HG03460 (cell line): ENCODE measurements around the gene DNAAF1.
"Not testable (repeated sequence)": the region's sequence is repeated elsewhere in the genome, so short reads cannot be mapped to it uniquely, and the experiment has no call there.

ENCODE experiments used
- ATAC-seq: cut with Tn5 transposase; IDR thresholded peaks from one replicate; pipeline ENCODE4 v1.9.1; 2021; ENCODE audit not compliant: unreplicated experiment

The DNAAF1 gene

DNA sequence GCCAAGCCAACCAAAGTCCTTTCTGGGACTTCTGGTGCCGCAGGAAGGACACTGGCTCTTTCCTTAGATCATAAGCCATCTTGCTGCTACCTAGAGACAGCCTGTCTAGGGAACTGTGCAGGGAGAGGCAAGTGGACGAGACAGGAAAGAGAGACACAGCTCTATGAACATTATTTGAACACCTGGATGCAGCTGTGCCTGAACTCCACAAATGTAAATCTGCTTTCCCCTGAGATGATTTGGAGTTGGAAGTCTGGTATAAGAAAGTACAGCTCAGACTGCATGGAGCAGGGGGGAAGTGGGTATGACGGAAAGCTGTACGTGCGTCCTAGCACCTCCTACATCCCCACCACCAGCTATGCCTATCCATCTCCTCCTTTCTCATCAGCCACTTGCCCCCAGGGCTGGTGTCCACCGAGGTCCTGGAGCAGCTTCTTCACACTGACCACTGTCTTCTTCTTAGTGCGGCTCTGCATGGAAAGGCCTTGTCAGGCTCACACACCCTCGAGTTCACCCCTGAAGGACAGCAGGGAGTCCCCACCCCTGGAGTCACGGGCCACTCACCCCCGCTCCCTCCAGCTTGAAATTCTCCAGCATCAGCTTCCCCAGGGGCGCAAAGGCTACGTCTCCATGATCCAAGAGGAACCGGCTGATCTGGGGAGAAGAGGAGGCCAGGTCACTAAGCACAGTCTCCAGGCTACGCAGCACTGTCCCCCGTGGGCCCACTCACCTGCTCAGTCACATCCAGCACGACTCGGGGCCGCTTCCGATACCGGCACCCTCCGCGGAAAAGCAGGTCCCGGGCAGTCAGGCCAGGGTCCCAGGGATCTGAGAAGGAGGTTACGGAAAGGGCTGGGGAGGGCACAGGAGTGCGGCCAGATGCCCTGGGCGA lies 37.8 kb downstream of the DNAAF1 start:
- ATAC-seq, result no peak

DNA sequence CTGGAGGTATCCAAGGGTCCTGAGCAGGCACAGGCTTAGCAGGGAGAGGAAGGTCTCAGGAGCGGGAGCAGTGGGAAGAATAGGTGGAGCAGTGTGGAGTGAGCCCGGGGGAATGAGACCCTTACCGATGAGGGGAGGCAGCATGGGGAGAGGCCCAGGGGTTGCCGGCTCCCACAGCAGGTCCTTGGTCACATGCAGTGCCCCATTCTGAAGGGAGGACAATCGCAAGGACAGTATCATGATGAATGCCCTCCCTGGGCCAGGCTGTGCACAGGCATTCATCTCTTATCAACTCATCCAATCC lies 38.4 kb downstream of the DNAAF1 start:
- ATAC-seq, result no peak

DNA sequence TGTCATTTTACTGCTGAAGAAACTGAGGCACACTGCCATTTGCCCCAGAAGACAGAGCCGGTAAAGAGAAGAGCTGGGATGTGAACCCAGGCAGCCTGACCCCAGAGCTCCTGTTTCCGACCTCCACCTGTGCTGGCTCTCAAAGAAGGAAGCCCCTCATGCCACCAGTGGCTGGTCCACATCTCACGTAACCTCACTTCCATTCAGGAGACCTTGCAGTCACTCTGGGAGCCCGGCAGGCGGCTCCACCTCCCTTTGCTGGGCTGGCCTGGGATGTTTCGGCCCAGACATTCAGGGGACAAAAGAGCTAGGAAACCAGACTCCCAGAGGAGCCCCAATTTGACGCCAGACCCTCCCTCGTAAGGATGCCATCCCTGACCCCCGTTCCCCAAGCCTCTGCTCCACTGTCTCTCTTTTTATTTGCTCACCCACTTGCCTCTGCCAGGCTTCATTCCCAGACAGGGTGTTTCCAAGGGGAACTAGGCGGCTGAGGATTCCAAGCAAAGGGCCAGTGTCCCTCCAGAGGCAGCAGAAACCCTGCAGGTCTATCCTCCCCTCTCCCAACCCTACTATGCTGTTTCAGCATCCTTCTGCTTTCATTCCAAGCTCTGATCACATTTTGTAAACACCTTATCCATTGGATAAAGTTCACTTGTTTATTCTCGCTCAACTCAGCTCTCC lies 38.9 kb downstream of the DNAAF1 start:
- no peak for ATAC-seq

DNA sequence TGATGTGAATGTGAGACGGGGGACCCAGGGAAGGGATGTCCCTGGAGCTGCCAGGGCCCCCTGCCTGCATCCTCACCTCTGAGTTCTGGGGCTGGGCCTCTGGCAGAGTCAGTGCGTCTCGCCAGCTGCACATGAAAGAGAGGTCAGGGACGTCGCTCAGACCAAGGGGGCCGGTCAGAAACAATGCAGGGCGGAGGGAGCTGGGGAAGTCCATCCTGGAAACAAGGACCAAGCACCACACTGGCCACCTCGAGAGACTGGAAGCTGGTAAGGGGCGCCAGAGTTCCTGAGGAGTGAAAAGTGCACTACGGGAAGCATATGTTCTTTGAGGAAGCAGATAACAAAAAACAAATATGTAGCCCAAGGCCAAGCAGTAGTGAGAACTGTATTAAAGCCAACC lies 39.7 kb downstream of the DNAAF1 start:
- ATAC-seq, result no peak

DNA sequence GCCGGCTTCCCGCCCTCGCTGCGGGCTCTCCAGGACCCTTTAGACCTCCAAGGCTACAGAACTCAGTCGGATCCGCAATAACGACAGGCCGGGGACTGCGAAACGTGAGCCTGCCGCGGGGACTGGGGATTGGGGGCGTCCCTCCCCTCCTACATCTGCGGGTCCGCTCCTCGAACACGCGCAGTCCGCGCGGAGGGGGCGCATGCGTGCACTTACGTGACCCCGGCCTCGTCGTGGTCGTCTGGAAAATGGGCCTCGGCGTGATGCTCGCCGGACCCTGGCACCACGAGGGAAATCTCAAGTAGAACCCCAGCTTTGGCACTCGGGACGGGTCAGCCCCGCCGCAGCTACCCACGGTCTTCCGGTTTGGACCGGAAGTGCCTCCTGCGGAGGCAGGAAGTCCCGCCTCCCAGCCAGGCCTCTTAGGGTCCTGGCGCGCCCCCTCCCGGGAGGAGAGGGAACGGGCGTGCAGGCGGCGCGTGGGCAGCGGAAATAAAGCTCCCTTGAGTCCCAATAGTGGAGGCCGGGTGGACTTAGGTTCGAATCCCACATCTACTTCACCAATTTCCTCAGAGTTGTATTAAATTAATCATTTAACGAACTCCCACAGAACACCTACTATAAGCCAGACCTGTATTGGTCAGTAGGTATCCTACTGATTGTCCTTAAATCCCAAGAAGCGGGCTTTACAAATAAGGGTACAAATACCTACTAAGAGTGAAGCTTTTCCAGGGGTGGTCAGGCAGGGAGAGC lies 41.8 kb downstream of the DNAAF1 start, which contains the start of gene TAF1C:
TAF1C (minus strand) TSS at position 373 of the 753 bp plus-strand sequence. CDS start 2,069 bp downstream, outside the sequence.
- peak; percentile 95 for ATAC-seq

DNA sequence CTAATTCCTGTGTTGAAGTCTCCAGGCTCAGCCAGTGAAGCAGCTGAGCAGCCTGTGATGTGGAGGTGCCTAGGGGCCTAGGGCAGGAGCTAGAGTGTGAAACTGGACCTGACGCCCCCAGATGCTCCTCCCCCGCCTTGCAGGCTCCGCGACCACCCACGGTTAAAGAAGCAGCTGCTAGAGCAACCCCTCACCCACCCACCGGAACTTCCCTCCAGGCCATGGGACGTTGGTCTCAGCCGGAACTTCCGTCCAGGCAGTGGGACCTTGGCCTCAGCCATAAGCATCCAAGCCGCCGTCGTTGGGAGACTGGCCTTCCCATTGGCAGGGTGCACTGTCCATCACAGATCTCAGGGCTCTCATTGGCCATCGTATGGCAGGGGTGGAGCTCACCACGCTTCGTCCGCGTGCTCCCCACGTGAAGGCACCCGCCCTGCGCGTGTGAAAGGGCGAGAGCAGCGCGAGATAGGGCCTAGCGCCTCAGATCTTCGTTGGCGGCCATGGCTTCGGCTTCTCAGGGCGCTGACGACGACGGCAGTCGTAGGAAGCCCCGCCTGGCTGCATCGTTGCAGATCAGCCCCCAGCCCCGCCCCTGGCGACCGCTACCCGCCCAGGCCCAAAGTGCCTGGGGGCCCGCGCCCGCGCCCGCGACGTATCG lies 45.8 kb downstream of the DNAAF1 start, which contains the start of gene ADAD2:
ADAD2 (plus strand) TSS at position 427 of the 658 bp plus-strand sequence; CDS start at position 501, 74 bp downstream.
- no peak for ATAC-seq

DNA sequence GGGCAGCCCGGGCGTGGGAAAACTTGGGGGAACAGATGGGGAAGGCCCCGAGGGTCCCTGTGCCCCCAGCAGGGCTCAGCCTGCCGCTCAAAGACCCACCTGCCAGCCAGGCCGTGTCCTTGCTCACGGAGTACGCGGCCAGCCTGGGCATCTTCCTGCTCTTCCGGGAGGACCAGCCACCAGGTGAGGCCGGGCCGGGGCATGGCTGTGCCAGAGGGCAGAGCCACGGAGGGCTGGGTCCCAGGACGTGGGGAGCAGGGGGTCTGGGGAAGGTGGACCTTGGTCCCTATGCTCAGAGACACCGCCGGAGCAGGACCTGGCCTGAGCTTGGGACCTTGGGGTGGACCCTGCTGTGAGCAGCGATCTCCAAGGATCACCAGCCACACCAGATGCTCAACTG lies 46.4 kb downstream of the DNAAF1 start:
- ATAC-seq, result no peak

DNA sequence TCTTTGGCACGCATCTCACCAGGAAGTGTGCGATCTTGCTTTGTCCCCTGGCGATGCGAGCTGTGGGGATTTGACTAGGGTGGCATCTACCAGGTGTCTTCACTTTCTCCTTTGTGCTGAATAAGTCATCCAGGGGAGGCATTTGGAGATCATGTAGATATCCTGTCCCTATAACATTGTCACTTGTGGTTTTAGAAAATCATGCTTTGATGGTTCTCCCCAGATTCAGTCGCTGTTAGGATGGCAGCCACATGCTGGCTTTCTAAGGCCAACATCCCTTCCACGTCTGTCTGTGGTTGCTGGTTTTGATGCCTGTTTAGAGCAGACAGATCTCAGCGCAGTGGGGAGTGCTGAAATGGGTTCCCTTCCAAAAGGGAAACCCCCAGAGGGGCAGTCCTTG lies 48.4 kb downstream of the DNAAF1 start:
- ATAC-seq, result no peak

DNA sequence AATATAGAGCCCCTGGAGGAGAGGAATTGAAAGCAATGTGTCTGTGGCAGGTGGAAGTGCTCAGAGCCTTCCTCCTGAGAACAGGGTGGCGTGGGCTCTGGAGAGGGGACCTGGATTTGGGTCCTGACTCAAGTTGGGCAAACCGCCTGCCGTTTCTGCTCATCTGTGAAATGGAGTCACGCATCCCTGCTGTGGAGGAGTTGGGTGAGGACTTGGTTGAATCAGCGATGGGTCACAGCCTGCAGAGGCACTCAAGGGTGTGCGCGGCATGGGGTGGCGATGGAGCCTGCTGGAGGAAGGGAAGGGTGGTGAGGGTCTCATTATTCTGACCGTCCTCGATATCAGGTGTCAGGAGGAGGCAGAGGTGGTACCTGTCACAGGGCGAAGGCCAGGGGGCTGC lies 48.9 kb downstream of the DNAAF1 start:
- no peak for ATAC-seq

DNA sequence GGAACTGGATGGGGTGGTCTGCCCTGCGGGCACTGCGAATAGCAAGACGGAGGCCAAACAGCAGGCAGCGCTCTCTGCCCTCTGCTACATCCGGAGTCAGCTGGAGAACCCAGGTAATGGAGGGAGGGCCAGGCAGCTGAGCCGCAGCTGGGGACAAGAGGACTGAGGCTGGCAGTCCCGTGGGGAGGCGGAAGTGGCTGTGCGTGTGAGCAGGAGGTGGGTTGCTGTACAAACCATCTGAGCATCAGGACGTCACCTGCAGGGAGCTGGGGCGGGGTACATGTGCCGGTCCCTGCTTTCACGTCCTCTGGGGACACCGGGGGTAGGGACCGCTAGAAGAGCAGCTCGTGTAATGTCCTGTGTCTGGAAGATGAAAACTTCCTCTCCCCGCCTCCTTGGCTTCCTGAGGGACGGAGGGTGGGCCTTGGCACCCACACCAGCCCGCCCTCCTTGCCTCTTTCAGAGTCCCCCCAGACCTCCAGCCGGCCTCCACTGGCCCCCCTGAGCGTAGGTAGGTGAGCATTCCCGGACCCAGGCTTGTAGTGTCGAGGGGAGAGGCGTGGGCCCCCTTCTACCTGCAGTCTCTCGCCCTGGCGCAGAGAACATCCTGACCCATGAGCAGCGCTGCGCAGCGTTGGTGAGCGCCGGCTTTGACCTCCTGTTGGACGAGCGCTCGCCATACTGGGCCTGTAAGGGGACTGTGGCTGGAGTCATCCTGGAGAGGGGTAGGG lies 49.5 kb downstream of the DNAAF1 start:
- ATAC-seq, result peak; percentile 71

DNA sequence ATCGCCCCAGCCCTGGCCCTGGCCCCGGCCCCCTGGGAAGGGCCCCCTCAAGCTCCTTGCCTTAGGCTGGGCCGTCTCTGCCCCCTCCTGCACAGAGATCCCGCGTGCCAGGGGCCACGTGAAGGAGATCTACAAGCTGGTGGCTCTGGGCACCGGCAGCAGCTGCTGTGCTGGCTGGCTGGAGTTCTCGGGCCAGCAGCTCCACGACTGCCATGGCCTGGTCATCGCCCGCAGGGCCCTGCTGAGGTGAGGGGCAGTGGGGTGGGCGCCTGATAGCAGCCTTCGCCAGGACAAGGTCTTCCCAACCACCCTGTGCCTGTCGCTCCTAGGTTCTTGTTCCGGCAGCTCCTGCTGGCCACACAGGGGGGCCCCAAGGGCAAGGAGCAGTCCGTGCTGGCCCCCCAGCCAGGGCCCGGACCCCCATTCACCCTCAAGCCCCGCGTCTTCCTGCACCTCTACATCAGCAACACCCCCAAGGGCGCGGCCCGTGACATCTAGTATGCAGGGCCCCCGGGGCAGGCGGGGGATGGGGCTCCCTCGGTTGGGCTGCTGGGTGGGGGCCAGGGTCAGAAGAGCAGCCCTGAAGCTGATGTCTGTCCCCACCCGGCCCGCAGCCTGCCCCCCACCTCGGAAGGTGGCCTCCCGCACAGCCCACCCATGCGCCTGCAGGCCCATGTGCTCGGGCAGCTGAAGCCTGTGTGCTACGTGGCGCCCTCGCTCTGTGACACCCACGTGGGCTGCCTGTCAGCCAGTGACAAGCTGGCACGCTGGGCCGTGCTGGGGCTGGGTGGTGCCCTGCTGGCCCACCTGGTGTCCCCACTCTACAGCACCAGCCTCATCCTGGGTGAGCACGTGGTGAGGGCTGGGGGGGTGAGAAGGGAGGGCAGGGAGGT lies 50.3 kb downstream of the DNAAF1 start:
- no peak for ATAC-seq

DNA sequence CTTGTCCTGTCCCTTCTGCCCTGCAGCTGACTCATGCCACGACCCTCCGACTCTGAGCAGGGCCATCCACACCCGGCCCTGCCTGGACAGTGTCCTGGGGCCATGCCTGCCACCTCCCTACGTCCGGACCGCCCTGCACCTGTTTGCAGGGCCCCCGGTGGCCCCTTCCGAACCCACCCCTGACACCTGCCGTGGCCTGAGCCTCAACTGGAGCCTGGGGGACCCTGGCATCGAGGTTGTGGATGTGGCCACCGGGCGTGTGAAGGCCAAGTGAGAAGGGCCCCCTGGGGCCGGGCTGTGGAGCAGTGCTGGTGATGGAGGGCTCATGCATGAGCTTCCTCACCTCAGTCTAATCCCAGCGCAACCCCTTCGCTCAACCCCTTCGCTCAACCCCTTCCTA lies 51.0 kb downstream of the DNAAF1 start:
- no peak for ATAC-seq

DNA sequence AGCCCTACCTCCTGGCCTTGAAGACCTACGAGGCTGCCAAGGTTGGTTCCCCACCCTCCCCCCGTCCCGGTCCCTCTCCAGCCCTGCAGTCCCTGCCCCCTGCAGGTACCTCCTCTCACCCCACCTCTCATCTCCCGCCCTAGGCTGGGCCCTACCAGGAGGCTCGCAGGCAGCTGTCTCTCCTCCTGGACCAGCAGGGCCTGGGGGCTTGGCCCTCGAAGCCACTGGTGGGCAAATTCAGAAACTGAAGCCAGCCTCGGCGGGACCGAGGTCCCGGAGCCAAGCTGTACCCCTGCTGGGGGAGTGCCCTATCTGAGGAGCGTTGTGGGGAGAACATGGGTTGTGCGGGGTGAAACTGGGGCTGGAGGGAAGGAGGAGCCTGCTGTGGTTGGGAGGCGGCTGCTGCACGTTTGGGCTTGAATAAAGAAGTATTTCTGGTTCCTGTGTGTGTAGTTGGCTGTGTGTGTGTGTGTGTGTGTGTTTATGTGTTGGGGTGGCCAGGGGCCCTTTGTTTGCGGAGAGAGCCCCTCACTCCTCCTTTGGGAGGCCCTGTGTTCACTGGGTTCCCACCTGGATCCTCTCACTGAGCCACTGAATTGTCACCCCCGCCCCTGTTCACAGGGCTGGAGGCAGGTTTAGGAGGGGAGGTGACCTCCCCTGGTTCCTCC lies 51.8 kb downstream of the DNAAF1 start:
- ATAC-seq, result no peak

DNA sequence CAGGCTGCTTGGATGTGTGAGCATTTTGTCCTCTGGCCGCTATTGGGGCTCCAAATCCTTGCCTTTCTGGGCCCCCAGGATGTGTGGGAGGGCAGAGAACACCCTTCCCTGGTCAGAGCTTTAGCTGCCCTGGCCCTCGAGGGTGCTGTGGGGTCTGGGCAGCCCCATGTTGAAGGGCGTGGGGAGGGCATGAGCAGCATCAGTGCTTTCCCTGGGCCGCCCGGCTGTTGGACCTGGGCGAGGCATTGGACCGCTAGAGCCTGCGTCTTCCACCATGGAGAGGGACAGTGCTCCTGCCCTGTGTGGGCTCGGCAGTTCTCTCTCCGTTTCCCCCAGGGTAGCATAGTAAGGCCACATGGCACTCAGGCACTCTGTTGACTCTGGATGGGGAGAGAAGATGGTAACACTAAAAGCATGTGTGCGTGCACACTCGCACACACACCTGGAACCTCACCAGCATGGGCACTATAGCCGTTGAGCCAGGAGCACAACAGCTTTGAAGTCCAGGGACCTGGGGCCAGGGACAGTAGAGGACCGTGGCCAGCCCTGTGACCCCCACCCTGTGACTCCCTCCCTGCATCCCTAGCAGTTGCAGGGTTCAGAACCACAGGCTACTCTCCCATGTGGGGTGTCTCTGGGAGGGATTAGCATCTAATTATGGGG lies 52.5 kb downstream of the DNAAF1 start:
- no peak for ATAC-seq

DNA sequence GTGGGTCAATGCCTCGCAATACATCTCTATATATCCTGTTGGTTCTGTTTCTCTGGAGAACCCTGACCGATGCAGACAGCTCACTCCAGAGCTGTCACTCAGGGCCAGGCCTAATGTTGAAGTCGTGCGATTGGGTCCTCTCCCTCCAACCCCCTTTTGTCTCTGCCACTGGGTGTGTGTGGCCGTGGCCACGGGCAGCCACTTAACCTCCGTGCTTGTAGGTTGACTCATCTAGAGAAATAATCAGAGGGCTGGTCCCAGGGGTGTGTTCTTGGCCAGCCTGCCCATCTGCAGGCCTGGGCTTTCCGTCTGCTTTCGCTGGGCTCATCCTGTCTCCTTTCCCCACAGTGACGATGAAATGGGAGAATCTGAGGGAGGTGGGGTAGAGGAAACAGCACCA lies 53.3 kb downstream of the DNAAF1 start:
- ATAC-seq, result no peak

DNA sequence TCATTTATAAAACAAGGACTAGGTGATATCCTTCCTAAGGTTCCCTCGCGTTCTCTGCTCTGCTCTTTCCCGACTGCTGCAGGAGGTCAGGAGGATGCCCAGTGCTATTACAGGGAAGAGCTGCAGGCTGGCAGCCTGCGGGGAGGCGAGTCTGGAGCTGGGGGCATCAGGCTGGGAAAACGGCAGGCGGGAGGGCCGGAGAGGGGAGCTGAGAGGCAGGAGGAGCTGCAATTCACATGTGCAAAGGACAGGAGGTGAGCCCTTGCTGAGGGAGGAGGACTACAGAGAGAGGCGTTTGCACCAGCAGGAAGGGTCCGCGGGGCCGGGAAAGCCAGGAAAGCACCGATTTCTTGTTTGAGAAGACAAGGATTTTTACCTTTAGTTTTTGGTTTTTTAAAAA lies 54.0 kb downstream of the DNAAF1 start:
- ATAC-seq, result no peak

DNA sequence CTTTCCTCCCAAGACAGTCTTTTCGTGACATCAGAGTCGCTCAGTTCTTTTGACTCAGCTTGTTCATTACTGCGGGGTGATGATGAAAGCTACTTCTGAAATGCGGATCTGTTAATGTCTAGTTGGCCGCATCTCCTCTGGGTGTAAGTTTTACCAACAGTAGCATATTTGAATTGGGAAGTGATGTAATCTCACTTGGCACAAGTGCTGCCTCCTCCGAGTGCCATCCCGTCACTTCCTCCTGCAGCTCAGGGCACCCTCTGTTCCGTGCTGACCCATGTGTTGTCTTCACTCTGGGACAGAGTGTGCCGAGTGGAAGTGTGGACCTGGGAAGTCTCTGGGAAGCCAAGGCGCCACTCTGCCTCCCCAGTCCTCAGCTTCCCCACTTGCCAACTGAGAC lies 54.8 kb downstream of the DNAAF1 start:
- no peak for ATAC-seq

DNA sequence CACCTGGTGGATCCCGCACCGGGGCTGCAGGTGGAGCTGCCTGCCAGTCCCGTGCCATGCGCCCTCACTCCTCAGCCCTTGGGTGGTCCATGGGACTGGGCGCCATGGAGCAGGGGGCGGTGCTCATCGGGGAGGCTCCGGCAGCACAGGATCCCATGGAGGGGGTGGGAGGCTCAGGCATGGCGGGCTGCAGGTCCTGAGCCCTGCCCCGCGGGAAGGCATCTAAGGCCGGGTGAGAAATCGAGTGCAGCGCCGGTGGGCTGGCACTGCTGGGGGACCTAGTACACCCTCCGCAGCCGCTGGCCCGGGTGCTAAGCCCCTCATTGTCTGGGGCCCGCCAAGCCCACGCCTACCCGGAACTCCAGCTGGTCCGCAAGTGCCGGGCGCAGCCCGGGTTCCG lies 59.4 kb downstream of the DNAAF1 start:
- not testable (repeated sequence) for ATAC-seq
